HL-60/S4 treated with retinoic acid at 250 ng/mL for 4 days and 3 days (cell line): Measurements from ENCODE around the gene SNX32.

Experiments used
- in situ Hi-C: fragments of 300-500 bp; cut with MboI; formaldehyde crosslinking; loops from 2 replicates; pipeline ENCODE4 v1.7.0; 2022; ENCODE audit warnings: low sequenced_read_pairs

Gene SNX32

DNA sequence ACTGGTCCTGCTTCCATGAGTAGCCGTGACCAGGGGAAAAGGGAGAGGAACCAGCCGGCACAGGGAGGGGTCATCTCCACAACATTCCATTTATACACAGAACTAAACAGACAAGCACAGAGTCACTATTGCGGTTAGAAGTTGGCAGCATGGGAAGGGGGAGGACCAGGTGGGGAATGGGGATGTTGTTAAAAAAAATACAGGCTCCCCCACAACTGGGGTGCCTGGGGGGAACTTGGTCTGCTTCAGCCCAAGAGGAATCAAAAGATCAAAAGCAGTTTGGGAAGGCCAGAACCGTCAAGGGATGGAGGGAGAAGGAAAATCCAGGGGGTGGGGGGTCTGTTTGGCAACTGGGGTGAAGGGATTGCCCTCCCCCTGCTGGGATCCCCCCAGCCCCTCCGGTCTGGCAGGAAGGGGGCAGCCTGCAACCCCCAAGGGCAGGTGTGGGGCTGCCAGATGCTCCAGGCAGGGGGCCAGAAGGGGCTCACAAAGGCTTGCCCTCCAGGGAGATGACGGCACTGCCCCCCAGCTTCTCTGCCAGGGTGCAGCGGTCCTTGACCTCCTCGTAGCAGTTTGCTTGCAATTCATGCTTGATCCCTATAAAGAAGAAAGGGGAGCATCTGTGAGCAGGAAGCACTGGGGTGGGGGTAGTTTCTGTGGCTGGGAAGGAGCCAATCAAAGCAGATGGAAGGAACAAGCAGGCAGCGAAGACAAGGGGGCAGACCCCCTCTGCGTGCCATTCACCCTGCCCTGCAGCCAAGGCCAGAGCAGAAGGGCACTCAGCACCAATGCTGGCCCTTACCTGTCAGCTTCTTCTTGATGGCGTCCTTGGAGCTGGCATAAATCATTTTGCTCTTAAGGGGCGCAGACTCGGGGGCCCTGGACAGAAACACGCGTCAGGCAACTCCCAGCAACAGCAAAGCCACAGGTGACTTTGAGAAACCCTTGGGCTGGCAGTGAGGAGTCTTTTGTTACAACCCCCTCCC is 21.4 kb downstream of the SNX32 start:
- in situ Hi-C loops: no loop called here

DNA sequence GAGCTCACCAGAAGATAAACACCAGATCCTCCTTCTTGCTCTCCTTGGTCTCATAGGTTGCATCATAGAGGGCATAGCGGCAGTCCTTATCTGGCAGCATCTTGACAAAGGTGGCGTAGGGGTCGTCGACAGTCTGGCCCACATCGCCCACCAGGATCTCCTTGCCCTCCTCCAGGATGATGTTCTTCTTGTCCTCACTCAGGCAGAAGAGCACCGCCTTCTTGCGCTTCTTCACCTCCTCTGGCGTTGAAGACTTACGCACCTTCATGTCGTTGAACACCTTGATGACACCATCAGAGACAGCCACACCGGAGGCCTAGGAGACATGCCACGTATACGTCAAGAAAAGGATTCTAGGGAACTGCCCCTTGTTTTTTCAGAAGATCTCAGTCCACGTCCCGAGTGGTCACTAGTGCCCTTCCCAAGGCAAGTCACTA is 22.2 kb downstream of the SNX32 start:
- in situ Hi-C loops: no loop called here

DNA sequence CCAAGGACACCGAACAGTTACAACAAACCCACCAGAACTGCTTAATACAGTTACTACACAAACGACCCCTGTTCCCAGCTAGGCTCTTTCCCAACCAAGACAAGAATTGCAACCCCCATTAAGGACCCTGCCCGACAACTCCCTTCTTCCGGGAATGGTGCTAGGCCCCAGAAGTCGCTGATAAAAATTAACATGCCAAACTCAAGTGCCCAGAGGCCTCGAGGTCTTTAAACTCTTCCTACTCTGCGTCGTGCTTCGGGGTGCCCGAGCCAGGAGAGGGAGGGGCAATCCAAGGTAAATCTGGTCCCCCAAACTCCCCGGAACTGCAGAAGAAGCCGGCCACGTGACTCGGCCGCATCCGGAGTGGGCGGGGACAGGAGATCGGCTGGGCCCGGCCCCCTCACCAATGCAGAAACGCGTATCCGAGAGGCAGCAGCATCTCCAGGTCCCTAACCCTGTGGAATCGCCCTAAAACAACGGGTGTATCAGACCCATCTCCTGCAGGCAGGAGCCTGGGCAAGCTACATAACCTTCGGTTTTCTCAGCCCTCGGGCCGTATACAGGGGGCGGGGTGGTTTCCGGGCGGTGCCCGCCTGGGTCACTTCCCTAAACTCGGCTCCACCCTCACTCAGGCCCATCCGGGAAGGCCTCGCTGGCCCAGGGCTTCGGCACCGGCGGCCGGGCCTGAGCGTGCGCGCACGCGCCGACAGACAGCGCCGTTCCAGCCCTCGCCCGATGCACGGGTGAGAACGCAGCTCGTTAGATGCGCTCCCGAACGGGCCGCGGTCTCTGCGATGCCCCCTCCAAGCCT is 23.1 kb downstream of the SNX32 start:
- in situ Hi-C loops: no loop called here

DNA sequence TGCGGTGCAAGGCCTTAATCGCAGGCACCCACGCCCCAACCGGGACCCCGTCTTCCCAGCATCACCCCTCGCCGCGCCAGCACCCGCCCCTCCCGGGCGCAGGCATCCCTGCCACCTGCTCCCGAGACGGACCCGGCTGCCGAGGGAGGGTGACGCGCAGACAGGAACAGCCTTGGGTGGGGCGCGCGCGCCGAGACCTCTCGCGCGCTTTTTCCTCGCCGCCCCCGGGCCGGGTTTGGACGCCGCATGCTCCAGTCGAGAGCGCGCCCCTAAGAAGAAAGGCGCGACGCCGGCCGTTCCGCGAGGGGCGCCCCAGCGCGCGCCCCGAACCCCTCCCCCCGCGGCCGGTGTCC is 23.7 kb downstream of the SNX32 start:
- in situ Hi-C loops: no loop called here

DNA sequence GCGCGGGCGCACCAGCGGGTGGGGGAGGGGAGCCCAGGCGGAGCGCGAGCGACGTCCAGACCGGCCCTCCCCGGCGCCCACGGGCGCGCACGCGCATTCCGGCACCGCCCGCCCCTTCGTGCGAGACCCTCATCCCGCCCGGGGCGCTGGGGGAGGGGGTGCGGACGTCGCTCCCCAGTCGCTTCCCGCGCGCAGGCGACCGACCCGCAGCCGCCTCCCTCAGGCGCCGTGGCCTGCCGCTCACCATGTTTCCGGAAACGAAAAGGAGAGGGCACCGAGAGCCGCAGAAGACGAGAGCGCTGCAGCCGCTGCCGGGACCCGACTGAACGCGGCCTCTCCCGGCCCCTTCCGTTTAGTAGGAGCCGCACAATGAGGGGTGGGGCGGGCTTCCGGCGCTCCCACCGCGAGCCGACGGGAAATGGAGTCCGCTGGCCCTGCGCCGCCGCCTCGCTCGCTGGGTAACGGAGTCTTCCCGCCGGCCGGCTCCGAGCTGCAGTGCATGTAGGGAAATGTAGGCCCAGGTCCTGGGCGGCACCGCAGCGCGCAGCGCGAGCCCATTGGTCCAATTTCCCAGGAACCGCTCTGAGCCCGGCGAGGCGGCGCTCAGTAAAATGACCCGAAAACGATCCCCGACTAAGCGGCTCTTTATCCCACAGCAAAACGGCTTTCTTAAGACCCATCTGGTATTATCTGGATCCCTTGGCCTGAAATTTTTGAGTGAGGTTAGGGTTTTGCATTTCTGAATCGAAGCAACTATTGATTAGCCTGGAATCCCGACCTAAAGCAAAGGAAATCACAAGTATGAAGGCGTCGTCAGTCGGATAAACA is 24.3 kb downstream of the SNX32 start, which contains the start of gene CFL1:
Gene CFL1, minus strand, starts transcription at position 328 of the 828 bp plus-strand sequence. Its CDS starts 81 bp downstream, at position 247.
- in situ Hi-C loops: no loop called here

DNA sequence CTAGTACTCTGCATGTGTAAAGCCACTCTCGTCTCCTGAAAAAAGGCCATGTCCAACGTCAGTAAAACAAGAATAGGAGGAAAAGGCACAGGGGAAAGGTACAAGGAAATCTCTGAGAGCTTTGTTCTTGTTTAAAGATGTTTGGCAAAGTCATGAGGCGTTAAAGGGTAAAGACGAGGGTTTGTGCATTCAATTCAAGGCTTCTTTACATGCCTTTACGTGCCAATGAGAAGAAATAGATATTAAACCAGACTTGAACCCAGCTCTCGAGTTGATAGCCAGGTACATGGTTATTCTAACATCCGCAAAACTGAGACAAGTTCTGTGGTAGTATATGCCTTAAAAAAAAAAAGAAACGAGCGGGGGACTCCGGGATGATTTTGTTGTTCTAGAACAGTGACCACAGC is 24.9 kb downstream of the SNX32 start:
- in situ Hi-C loops: no loop called here

DNA sequence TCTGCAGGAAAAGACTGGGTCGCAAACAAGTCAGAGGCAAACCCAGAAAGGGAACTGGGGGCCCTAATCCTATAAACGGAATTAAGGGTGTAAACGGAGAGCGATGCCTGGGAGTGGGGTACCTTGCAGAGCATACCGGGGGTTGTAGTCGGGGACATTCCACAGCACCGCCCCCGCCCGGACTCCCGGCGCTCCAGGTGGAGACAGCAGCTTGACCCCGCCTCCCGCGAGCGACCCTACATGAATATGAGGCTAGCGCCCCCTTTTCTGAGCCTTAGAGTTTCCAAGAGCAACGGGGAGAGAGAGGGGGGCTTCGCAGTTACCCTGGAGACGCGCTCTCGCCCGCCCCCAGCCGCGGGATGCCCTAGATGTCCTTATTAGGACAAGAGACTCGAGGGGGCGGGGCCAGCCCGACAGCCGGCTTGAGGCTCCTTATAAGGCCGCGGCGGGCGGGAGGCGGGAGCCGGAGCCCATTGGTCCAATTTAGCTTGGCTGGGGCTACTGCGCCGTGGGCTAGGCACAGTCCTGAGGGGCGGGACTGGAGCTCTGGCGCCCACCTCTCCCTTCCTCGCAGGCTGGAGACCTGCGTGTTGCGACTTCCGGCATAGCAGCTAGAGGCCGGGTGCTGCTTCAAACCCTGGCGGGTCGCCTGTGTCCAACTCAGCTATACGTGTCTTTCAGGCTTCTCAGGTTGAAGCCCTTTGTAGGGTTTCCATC is 25.5 kb downstream of the SNX32 start:
- in situ Hi-C loops: no loop called here

DNA sequence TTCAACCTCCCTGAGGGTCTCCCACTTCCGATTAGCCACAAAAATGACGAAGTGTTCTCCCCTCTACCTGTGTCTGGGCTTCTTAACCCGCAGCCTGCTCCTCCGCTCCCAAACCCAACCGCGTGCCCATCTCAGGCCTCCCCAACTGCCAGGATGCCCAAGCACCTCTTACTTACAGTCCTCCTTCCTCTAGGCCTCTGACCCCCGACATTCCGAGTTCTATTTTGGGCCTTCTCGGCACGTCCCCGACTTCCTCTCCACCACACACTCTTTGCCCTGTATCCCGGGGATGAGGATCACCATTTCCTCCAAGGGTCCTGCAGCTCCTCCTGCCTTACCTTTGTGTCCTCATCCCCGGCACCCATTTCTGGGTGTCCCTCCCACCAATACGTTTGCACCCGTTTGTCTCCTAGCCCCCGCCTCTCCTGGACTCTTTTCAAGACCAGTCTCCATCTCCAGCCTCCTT is 26.1 kb downstream of the SNX32 start:
- in situ Hi-C loops: no loop called here

DNA sequence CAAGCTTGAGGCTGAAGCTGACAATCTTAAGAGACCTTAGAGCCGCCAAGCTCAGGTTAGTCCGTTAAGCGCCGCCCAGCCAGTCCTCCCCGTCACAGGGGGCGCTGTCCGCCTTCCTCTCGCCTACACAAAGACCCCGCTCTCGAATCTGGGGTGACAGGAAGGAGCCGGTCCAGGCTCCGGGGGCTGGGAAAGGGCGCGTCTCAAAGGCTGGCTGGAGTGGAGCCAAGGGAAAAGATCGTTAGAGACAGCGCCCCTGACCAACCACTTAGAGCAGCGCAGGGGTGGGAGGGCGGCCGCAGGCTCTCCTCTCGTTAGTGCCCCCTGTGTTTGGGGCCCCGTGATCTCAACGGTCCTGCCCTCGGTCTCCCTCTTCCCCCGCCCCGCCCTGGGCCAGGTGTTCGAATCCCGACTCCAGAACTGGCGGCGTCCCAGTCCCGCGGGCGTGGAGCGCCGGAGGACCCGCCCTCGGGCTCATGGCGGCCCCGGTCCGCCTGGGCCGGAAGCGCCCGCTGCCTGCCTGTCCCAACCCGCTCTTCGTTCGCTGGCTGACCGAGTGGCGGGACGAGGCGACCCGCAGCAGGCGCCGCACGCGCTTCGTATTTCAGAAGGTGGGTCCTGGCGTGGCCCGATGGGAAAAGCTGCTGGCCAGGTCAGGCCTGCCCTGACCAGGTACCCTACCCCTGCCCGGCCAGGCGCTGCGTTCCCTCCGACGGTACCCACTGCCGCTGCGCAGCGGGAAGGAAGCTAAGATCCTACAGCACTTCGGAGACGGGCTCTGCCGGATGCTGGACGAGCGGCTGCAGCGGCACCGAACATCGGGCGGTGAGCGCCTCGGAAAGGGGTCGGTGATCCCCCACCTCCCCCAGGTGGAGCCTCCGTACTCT is 26.8 kb downstream of the SNX32 start, which contains the start of gene MUS81:
Gene MUS81, plus strand, starts transcription at position 156 of the 887 bp plus-strand sequence. Its CDS starts 321 bp downstream, at position 477.
- in situ Hi-C loops: no loop called here

DNA sequence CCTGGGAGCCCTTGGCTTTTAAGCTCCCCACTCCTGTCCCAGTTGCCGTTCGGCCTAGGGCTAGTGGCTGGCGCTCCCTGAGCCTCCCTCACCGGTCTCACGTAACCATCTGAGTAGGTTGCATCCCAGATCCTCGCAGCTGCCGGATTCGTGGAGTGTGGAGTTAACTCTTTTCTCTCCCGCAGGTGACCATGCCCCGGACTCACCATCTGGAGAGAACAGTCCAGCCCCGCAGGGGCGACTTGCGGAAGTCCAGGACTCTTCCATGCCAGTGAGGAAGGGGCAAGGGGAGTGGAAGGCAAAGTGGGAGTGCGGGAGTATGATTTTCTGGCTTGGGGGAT is 27.4 kb downstream of the SNX32 start:
- in situ Hi-C loops: no loop called here

DNA sequence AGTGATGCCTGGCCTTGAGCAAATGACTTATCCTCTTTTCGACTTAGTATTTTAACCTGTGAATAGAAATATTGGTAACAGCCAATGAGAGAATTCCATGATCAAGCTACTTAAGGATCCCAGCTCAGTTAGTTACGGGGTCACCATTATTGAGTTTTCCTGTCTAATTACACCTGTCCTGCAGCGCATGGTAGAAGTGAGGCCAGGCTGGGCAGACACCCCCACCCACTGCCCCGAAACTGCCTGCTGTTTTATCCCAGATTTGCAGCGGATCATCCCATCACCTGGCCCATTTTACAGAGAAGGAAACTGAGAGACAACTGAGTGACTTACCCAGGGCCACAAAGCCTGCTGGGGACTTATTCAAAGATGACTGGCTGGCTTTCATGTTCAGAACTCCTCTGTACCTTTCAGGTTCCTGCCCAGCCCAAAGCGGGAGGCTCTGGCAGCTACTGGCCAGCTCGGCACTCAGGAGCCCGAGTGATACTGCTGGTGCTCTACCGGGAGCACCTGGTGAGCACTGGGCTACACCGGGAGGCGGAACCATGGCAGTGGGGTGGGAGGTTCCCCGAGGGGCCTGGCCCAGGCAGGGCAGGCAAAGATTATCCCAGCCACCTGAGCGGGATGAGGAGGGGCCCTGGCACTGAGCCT is 27.9 kb downstream of the SNX32 start:
- in situ Hi-C loops: no loop called here

DNA sequence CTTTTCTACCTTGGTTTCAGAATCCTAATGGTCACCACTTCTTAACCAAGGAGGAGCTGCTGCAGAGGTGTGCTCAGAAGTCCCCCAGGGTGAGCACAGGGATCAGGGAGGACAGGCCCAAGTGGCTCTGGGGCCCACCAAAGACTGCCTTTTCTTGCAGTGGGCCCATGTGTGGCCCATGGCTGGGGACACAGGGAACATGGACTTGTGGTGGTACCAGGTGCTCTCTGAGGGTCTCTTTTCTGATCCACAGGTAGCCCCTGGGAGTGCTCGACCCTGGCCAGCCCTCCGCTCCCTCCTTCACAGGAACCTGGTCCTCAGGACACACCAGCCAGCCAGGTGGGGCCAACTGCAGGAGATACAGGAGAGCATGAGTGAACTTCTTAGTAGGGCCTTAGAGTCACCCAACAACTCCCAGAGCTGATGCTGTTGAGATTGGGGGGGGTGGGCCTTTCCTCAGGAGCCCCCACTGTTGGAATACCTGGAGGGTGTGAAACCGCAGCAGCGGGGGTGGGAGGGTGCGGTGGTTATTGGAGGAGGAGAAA is 28.5 kb downstream of the SNX32 start:
- in situ Hi-C loops: no loop called here

DNA sequence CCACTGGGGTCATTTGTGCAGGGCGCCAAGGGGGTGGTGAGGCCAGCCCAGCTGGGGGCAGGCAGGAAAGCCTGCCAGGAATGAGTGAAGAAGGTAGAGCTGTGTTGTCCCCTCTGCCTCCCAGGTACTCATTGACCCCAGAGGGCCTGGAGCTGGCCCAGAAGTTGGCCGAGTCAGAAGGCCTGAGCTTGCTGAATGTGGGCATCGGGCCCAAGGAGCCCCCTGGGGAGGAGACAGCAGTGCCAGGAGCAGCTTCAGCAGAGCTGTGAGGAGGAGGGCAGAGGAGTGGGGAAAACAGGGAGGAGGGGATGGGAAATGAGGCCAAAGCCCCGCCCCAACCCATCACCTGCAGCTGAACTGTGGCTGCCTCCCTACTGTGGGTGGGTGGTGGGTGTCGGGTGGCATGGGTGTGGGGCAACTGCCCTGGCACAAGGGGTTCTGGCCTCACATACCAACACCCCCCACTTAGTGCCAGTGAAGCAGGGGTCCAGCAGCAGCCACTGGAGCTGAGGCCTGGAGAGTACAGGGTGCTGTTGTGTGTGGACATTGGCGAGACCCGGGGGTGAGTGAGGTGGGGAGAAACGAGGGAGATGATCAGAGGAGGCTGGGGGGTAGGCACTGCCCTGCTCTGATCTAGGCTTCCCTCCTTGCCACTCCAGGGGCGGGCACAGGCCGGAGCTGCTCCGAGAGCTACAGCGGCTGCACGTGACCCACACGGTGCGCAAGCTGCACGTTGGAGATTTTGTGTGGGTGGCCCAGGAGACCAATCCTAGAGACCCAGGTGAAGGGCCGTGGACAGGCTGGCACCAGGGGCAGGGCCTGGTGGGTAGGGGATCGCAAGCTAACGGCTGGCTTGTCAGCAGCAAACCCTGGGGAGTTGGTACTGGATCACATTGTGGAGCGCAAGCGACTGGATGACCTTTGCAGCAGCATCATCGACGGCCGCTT is 29.5 kb downstream of the SNX32 start:
- in situ Hi-C loops: no loop called here

DNA sequence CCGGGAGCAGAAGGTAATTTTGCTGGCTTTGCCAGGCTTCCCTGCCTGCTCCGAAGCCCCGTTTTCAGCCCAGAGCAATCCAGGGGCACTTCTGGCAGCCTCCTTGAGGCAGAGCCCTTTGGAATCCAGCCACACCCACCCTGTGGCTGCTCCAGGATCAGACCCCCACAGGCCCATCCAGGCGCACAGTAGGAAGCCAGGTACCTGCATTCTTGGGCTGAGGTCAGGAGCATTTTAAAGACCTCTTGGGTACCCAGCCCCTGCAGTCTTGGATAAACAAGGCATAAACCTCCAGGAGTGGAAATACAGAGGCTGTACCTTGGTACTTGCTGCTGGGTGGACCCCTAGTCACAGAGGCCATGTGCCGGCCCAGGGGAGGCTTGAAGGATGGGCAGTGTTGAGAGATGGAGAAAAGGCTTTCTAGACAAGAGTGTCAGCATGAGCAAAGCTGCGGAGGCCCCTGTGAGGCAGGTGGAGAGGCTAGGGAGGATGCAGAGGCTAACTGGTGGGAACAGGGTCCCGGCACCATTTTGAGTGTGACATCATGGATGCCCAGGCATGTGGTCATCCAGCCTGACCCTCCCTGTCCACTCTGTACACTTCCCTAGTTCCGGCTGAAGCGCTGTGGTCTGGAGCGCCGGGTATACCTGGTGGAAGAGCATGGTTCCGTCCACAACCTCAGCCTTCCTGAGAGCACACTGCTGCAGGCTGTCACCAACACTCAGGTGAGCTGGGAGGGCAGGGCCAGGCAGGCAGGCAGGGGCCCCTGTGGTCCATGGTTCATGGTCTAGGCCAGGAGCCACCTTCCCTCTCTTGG is 30.3 kb downstream of the SNX32 start:
- in situ Hi-C loops: no loop called here

DNA sequence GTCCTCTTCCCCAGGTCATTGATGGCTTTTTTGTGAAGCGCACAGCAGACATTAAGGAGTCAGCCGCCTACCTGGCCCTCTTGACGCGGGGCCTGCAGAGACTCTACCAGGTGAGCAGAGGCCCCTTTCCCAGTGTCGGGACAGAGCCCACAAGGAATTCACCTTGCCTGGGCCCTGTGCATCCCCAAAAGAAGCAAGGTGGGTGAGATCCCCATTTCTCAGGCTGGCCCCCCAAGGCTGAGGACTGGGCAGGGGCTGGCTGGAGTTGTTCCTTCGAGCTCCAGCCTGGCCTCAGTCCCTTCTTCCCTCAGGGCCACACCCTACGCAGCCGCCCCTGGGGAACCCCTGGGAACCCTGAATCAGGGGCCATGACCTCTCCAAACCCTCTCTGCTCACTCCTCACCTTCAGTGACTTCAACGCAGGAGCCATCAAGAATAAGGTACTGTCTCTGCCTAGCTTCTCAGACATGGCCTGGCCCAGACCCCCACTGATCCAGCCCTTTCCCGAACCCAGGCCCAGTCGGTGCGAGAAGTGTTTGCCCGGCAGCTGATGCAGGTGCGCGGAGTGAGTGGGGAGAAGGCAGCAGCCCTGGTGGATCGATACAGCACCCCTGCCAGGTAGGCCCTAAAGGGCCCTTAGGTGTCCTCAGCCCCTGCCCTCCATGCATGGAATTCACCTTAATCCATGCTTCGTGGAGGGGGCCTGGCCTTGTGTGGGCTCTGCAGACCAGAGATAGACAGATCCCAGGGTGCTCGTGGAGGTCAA is 31.1 kb downstream of the SNX32 start:
- in situ Hi-C loops: no loop called here
